ENCODE measurements around the gene BRCA1.
"Not testable (repeated sequence)": the region's sequence is repeated elsewhere in the genome, so short reads cannot be mapped to it uniquely, and the experiment has no call there.

Gene BRCA1

GRCh38 chr17:43006639-43007551 is 118.3 kb downstream of the BRCA1 start, which contains the start of gene IFI35:
TSS of gene IFI35 (plus strand) at chr17:43006784. CDS start at chr17:43006948, 164 bp downstream.
- peak; percentile 44 for TF ChIP-seq CTCF (IDR thresholded peaks at IDR 0.05; ENCODE audit: insufficient read depth, low read depth, low read length, missing control alignments)
- peak within 1 kb of the TSS; percentile 86 for H3K4me3 ChIP-seq (ENCODE audit: low read depth, low read length)
- DNase-seq (ENCODE audit: low read depth), result peak; percentile 94

DNA sequence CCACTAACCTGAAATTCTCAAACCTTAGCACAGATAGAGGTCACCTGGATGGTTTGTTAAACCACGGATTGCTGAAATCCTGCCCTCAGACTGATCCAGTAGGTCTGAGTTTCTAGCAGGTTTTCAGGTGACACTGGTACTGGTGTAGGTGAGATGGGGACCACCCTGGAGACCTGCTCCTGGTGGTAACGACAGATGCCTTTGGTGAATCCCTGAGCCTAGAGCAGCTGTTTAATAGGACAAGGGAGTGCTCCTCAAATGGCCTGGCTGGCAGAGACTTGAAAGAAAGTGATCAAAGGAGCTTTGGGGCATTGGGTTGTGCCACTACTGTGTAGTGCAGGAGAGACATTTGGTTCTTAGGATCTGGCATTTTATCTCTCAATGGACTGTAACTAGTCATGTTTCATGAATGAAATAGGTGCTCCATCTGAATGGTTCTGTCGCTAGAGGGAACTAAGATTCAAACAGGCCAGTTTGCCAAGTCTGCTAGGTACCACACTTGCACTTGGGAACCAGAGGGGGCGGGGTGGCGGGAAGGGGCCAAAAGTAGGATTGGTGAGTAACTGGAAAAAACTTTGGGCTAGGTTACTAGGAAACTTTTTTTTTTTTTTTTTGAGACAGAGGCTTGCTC is 121.5 kb downstream of the BRCA1 start:
- DNase-seq (ENCODE audit: low read depth), result no peak
- H3K4me3 ChIP-seq (ENCODE audit: low read depth, low read length), result no peak overlapping the region
- no peak for TF ChIP-seq CTCF (IDR thresholded peaks at IDR 0.05; ENCODE audit: insufficient read depth, low read depth, low read length, missing control alignments)

GRCh38 chr17:43000894-43001293 is 124.3 kb downstream of the BRCA1 start:
- DNase-seq (ENCODE audit: low read depth); H3K4me3 ChIP-seq (ENCODE audit: low read depth, low read length): not testable (repeated sequence)

DNA sequence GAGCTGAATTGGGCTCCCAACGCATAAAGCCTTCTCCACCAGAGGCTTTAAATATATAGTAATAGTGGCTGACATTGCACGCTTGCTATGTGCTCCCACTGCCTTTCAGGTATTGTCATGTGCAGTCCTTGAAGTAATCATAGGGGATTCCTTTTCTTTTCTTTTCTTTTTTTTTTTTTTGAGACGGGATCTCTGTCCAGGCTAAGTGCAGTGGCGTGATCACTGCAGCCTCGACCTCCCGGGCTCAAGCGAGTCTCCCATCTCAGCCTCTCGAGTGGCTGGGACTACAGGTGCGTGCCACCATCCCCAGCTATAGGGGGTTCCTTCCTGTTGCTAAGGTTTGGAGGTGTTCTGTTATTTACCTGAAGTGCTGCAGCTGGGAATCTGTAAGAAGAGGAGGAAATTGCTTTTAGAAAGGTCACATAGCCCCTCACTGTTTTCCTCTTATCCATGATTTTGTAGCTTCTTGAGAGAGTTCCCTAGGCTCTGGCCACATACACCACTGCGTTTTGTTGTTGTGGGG is 126.1 kb downstream of the BRCA1 start:
- DNase-seq (ENCODE audit: low read depth), result no peak
- no peak for TF ChIP-seq CTCF (IDR thresholded peaks at IDR 0.05; ENCODE audit: insufficient read depth, low read depth, low read length, missing control alignments)

GRCh38 chr17:42997984-42998938 is 126.9 kb downstream of the BRCA1 start, which contains the start of gene RPL27:
TSS of gene RPL27 (plus strand) at chr17:42998419. CDS start at chr17:42998751, 332 bp downstream.
- H3K4me3 ChIP-seq (ENCODE audit: low read depth, low read length), result peak within 1 kb of the TSS; percentile 81
- DNase-seq (ENCODE audit: low read depth), result peak; percentile 100
- peak; percentile 73 for TF ChIP-seq CTCF (IDR thresholded peaks at IDR 0.05; ENCODE audit: insufficient read depth, low read depth, low read length, missing control alignments)

More for the DNA sequence above, 126.1 kb downstream of the BRCA1 start:
- H3K4me3 ChIP-seq (ENCODE audit: low read depth, low read length), result peak overlapping the region; percentile 81

GRCh38 chr17:42997390-42997983 is 127.7 kb downstream of the BRCA1 start:
- no peak for DNase-seq (ENCODE audit: low read depth)
- TF ChIP-seq CTCF (IDR thresholded peaks at IDR 0.05; ENCODE audit: insufficient read depth, low read depth, low read length, missing control alignments), result no peak
- H3K4me3 ChIP-seq (ENCODE audit: low read depth, low read length), result peak overlapping the region; percentile 53
